HG03521 (cell line): ENCODE measurements around the gene MESP2.

Experiments
- ATAC-seq: cut with Tn5 transposase; IDR thresholded peaks from one replicate; pipeline ENCODE4 v1.9.1; 2021; ENCODE audit warnings: mild to moderate bottlenecking, moderate library complexity; ENCODE audit not compliant: unreplicated experiment

The MESP2 gene

GRCh38 chr15:89801471-89802195 is 25.5 kb downstream of the MESP2 start:
- ATAC-seq: no peak

- ATAC-seq: no peak
Measured at GRCh38 chr15:89802231-89802928, 26.2 kb downstream of the MESP2 start.

DNA sequence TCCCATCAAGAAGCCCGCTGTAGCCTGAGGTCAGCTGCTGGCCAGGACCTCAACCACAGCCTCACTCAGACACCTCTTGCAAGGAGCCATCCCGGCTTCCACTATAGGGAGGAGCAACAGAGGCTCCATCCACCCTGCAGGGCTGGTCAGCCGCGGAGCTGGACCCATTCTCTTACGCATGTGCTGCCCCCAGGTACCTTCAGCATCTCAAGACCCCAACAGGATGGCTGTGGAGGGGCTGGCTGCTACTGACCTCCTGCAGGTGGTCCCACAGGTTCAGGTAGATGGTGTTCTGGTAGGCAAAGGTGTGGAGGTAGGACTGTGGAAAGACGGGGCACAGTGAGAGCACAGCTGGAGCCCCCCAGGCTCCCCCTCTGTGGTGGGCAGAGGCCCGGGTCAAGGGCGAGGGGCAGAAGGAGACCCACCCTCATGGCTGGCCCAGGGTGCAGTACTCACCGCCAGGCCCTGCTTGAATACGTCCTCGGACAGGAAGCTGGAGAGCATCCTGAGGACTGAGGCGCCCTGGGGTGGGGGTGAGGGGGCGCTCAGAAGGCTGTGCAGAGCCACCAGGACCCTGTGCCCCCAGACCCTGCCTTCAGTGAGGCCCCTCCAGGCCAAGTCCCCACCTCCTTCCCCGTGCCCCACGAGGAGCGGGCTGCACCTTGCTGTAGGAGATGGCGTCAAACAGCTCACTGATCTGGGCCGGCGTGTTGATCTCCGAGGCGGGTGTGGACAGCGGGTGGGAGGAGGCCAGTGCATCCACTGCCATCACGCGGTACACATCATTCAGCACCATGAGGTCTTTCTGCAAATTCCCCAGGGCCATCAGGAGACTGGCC is 27.1 kb downstream of the MESP2 start:
- ATAC-seq: no peak

DNA sequence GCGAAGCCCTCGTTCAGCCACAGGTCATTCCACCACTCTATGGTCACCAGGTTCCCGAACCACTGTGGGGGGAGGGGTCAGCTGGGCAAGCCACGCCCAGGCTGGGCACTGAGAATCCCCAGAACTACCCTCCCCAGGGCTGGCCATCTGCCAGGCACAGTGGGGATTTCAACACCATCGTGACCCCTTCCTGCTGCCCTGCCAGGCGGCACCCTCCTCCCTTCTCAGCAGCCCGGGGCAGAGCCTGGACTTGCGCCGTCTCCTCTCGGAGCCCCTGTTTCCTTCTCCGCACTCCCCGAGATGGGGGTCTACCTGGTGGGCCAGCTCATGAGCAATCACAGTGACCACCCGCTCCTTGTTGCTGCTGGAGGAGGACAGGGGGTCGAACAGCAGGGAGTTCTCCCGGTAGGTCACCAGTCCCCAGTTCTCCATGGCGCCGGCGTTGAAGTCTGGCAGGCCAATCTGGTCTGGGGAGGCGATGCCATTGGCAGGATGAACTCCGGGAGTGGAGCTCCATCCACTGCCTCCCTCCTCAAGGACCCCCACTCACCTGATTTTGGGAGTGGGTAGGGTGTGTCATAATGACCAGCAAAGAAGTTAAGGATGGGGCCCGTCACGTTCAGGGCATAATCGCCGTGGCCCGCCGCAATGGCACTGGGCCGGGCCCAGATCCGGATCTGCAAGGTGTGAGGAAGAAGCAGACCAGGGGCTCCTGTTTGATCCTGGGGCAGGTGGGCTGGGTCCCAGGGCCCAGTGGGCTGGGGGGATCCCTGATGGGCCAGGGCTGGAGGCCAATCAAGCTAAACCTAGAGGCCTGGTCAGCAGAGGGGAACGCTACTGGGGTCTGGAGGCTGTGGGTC is 28.0 kb downstream of the MESP2 start:
- ATAC-seq: no peak

- ATAC-seq: no peak
Measured at GRCh38 chr15:89805241-89806209, 29.4 kb downstream of the MESP2 start.

- no peak for ATAC-seq
Measured at GRCh38 chr15:89806210-89806558, 30.1 kb downstream of the MESP2 start.

DNA sequence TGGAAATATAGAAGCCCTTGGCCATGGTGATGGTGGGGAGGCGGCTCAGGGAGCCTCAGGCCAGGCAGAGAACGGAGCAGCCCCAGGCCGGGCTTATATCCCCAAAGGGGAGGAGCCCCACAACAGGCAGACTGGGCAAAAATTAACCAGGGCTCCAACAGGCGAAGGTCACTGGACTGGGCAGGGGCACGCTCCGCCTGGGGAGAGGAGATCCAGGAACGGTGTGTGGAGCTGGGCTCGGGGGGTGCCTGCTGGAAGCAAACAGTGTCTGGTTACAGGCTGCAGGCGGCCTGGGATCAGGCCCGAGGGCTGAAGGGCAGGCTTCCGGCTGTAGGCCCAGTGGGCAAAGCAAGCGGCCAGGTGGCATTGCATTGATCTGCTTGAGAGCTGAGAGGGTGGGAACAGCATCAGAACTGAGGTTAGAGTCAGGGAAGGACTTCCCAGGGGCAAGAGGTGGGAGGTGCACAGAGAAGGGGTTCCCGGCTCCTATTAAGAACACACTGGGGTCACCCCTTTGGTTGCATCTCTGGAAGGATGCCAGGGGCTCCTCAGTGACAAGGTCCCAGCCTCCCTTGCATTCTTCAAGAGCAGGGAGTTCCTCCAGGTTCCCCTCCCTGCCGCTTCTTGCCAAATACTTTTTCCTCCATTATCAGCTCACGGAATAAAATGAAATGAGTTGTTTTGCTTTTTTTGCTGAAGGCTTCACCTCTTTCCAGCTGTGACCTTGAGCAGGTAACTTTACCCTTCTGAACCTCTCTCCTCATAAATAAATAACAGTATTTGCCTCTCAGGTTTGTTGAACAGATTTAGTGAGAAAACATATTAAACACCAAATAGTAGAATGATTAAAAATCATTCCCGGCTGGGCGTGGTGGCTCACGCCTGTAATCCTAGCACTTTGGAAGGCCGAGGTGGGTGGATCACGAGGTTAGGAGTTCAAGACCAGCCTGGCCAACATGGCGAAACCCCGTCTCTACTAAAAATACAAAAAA is 30.7 kb downstream of the MESP2 start:
- no peak for ATAC-seq

GRCh38 chr15:89807689-89808088 is 31.6 kb downstream of the MESP2 start:
- ATAC-seq: no peak

GRCh38 chr15:89808160-89808870 is 32.2 kb downstream of the MESP2 start:
- no peak for ATAC-seq

- ATAC-seq: no peak
Measured at GRCh38 chr15:89809093-89809786, 33.1 kb downstream of the MESP2 start.

DNA sequence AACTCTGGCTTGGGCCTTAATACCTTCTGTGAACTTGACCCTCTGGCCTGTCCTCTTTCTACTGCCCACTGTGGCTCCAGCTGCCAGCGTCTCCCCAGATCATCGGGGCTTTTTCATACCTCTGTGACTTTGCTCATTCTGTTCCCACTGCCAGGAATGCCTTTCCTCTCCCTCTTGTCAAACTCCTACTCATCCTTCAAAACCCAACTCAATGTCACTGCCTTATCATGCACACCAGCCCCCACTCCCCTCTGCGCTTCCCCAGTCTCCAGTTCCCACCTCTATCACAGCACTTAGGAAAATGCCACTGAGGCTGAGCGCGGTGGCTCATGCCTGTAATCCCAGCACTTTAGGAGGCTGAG is 33.6 kb downstream of the MESP2 start:
- ATAC-seq: no peak

DNA sequence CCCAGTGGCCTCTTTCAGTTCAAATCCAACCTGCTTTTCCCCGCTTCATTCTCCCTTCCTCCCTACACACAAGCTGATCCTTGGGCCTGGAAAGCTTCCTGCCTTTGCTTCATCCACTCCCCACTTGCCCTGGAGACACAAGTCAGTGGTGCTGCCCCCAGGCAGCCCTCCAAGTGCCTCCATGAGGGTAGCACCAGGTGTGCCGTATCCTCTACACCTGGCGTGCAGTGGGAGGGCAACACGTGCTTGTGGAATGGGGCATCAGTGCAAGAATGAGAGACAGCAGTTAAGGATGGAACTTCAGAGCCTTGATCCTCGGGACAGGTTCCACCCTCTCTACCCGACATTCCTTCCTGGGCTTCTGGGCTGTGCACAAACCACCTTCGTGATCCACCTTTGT is 34.7 kb downstream of the MESP2 start:
- no peak for ATAC-seq

GRCh38 chr15:89812011-89812846 is 36.1 kb downstream of the MESP2 start:
- no peak for ATAC-seq

DNA sequence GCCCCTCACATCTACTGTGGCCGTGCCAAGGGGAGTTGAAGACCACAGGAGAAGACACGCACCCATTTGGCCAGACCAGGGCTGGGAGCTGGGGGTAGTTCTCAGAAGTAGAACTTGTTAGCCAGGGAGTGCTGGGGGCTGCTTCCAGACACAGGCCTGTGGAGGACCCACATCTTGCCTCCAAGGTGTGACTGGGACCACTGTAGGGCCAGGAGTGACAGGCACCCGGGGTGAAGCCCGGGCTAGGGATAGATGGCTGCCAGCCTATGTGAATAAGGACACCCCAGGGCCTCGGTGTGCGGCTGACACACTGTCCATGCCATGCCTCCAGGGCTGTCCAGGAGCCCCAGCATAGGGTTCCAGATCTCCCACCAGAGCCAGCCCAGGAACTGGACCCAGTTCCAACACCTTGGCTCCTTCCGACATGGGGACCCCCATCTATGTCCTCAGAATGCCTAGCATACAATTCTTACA is 36.8 kb downstream of the MESP2 start:
- ATAC-seq: no peak

DNA sequence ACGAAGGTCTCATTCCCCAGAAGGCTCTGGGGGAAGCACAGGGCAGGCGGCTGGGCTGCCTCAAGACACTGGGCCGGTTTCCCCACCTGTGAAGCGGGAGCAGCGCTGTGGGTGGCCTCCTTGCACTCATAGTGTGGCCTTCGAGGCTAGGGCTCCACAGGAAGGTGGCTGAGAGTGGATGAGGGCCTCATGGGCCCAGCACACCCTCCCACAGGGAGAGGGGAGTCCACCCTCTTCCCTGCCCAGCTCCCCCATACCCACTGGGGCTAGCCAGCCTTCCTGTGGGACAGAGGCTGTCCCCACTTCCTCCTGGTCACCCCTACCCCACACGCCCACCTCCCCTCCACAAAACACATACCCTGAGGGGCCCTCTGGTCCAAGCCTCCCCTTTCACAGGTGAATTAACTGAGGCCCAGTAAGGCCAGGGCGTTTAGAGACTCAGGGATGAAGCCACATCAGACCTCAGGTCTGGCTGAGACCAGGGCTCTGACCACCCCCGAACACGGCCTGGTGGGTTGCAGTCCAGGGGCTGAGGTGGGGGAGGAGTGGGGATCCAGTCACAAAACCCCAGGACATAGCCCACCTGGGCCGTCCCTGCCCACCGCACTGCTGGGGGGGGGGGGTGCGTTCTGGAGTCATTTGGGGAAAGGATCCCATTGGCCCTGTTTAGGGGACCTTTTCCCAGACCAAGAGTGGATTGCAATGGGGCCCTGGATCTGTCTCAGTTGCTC is 37.4 kb downstream of the MESP2 start:
- no peak for ATAC-seq
